Renal pelvis (tissue), 4 donors: ENCODE measurements around the gene LIG4. TPM values are rescaled to one million over a fixed set of nuclear protein-coding genes. Genes with fewer than 3 reads are reported as not detected.

Experiments used
- DNase-seq: peaks from one replicate; pipeline ENCODE4 v3.0.0-alpha.2; 2013
- polyA plus RNA-seq, 3 donors: library from polyadenylated mRNA; unstranded; fragments of 120-200 nt; gene quantifications; one replicate each; pipeline ENCODE4 v1.2.1, GENCODE V29; 2013; ENCODE audit not compliant: insufficient read length in 3 of 3

Gene LIG4
- polyA plus RNA-seq, 3 donors, result 12.8 to 19.8 (median 17.1) TPM

GRCh38 chr13:108200781-108201398 is 14.4 kb downstream of the LIG4 start:
- no peak for DNase-seq

DNA sequence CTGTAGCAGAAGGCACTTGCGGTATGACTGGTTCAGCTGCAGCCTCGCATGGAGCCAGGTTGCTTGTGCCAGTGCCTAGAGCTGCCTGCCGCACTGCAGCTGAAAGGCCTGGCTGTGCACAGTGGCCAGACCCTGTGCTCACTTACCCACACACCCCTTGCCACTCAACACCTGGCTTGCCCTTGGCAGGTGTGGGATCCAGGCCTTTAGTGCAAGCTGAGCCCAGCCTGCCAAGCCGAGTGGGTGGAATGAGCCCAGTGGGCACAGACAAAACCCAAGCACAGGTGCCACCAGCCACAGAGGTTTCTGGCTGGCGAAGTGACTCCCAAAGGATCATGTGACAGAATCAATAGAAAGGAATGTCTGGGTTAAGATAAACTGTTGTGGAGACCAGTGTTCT is 19.5 kb downstream of the LIG4 start:
- no peak for DNase-seq

GRCh38 chr13:108195146-108195545 is 20.2 kb downstream of the LIG4 start:
- no peak for DNase-seq

DNA sequence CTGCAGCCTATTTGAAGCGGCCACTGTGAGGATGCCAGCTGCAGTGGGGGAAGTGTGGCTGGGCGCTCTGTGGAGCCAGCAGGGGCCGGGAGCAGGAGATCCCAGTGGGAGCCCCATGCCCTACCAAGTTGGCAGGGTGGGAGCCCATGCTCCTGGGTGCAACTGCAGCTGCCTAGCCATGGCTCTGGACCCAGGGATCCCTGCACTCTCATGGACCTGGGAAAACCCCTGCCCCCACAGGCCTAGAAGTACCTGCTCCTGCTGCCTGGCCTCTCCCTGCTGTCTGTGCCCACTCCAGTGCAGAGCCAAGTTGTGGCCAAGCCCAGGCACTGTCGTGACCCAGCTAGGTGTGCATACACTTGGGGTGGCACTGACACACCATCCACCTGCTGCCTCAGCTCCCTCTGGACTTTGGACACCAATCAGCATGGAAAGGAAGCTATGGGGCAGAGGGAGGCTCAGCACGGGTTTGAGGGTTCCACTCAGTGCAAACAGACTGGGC is 20.9 kb downstream of the LIG4 start:
- DNase-seq, result no peak

GRCh38 chr13:108193806-108194205 is 21.5 kb downstream of the LIG4 start:
- no peak for DNase-seq

GRCh38 chr13:108190897-108191296 is 24.4 kb downstream of the LIG4 start:
- DNase-seq, result no peak

GRCh38 chr13:108188260-108188659 is 27.1 kb downstream of the LIG4 start:
- DNase-seq, result no peak

- no peak for DNase-seq
Measured at GRCh38 chr13:108185223-108185622, 30.1 kb downstream of the LIG4 start.

DNA sequence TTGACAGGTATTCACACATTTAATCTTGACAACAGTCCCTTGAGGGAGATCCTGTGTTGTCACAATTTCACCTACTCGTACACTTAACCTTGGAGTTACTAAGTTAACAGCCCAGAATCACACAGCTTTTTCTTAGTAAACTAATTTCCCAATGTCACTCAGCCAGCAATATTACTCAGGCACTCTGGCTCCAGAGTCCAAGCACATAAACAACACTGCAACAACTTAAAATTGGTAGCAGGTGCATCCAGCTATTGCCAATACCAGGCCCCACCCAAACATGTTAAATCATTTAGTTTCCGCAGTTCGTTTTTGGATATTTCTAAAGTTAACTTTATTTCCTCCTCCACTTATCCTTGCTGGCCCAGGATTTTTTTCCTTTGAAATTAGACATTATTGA is 32.7 kb downstream of the LIG4 start:
- no peak for DNase-seq

- no peak for DNase-seq
Measured at GRCh38 chr13:108178078-108178477, 37.3 kb downstream of the LIG4 start.

- no peak for DNase-seq
Measured at GRCh38 chr13:108176685-108177274, 38.6 kb downstream of the LIG4 start.

DNA sequence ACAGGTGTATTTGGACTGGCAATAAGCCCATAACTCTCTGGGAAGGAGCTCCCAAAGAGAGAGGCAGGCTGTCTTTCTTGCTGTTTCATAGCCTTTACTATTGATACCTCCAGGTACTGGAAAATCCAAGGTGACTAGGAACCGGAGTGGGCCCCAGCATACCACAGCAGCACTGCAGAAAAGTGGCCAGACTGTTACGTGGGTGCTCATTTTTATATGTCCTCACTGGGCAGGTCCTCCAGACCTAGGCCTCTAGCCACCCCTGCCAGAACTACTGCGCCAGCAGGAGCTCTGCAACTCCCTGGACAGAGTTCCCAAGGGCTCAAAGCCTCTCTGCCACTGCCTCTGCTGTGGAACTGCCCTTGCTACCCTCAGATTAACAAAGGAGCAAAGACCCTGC is 46.4 kb downstream of the LIG4 start:
- no peak for DNase-seq

- DNase-seq, result no peak
Measured at GRCh38 chr13:108166078-108166477, 49.3 kb downstream of the LIG4 start.

GRCh38 chr13:108158746-108159145 is 56.6 kb downstream of the LIG4 start:
- DNase-seq, result no peak

Other genes starting within 250 kb of the LIG4 start
- 10 to 100 TPM; 13.0 to 13.9 (median 13.5) TPM for gene ABHD13, start 2.9 kb upstream of the LIG4 start, polyA plus RNA-seq
- 1 to 10 TPM in 2 of 3 donors, under 1 TPM in 1; 0.87 to 1.9 (median 1.8) TPM for gene TNFSF13B, start 54.2 kb upstream of the LIG4 start, polyA plus RNA-seq